Spinal cord (tissue), 10 donors: ENCODE data around the gene CCNA2. TPM values are rescaled to one million over a fixed set of nuclear protein-coding genes. Genes with fewer than 3 reads are reported as not detected.

Experiments
- DNase-seq, 6 donors: peaks; one replicate each; pipeline versions ENCODE4 v3.0.0 to v3.0.0-alpha.2; 2013 to 2015; ENCODE audit warnings: low spot score in 6 of 6, low read depth in 4 of 6
- H3K27ac ChIP-seq: one replicate; pipeline ENCODE4 v1.5.1; 2013; ENCODE audit warnings: low read depth, low read length, control low read depth
- H3K27me3 ChIP-seq: one replicate; pipeline ENCODE4 v1.6.1; 2013; ENCODE audit warnings: low read length; ENCODE audit not compliant: control insufficient read depth, insufficient read depth
- H3K36me3 ChIP-seq: one replicate; pipeline ENCODE4 v1.6.1; 2013; ENCODE audit warnings: low read length; ENCODE audit not compliant: control insufficient read depth, insufficient read depth
- H3K4me1 ChIP-seq: one replicate; pipeline ENCODE4 v1.6.1; 2013; ENCODE audit warnings: low read length; ENCODE audit not compliant: control insufficient read depth, insufficient read depth
- H3K4me3 ChIP-seq: one replicate; pipeline ENCODE4 v1.5.1; 2013; ENCODE audit warnings: low read depth, low read length, control low read depth
- H3K9me3 ChIP-seq: one replicate; pipeline ENCODE4 v1.6.1; 2013; ENCODE audit warnings: low read length; ENCODE audit not compliant: control insufficient read depth, insufficient read depth
- WGBS: methylation state at CpG from one replicate; pipeline ENCODE4 v1.1.5; 2013; ENCODE audit warnings: missing lambda C conversion rate; ENCODE audit not compliant: insufficient coverage; 5-methylcytosine and 5-hydroxymethylcytosine counted together
- polyA plus RNA-seq, 2 donors: library from polyadenylated mRNA; unstranded; fragments of 120-200 nt; gene quantifications; one replicate each; pipeline ENCODE4 v1.2.1, GENCODE V29; 2013; ENCODE audit not compliant: insufficient read length in 2 of 2
- total RNA-seq, 2 donors: library from RNA; depleted of rRNA in 1 of 2; stranded (reverse); fragments of 120-200 nt in 1 of 2; fragments of >200 nt in 1 of 2; gene quantifications; one replicate each; pipeline versions ENCODE4 v1.2.3 to v1.2.4, GENCODE V29; 2013 to 2014
- donor health status: healthy.

The CCNA2 gene
- total and polyA plus RNA-seq, 4 donors = 16.4 to 17.9 (median 17.5) TPM

- Histone ChIP-seq H3K4me1 (no peaks in the 10 kb centered on the region), H3K9me3 (no peaks in the 10 kb centered on the region), H3K27ac (no peak overlapping the region), H3K4me3 (no peak overlapping the region), H3K27me3 (no peaks in the 10 kb centered on the region), H3K36me3 (peaks cover 16% of the 10 kb centered on the region)
- DNase-seq = no peak
- no CpG with 5 or more reads among the region's 2 CpGs for WGBS
These were observed 8.9 kb downstream of the CCNA2 start for GRCh38 chr4:121814756-121815155.

DNA sequence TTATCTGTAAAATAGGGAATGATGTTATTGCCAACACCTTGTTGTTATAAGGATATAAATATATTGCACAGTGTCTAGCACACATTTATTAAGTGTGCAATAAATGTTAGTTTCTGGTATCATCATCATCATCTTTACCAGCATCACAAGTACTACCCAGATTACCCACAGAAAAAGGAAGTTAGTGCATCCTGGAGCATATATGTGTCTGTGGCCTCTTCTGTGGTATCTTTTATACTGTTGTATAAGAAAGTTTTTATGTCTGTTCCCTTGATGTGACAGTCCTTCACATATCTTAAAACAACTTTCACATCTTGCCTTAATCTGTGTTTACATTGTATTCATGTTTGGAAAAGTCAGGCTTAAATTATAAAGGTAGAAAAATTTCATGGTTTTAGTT, 12.6 kb downstream of the CCNA2 start:
- Histone ChIP-seq H3K27me3 (no peaks in the 10 kb centered on the region), H3K4me3 (no peak overlapping the region), H3K9me3 (no peaks in the 10 kb centered on the region), H3K4me1 (no peaks in the 10 kb centered on the region), H3K36me3 (peaks cover 26% of the 10 kb centered on the region), H3K27ac (no peak overlapping the region)
- no peak for DNase-seq

DNA sequence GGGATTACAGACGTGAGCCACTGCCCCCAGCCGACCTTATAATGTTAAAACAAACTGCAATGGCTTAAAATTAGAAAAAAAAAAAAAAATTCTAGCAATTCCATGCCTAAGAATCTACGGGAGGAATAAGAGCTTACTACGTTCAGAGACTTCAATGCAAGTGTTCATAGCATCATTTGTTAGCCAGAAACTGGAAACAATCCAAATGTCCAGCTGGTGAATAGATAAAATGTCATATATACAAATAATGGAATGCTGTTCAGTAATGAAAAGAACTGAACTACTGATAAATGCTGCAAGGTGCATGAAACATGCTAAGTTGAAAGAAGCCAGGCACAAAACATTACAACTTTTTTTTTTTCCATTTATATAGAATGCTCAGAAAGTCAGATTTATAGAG, 17.3 kb downstream of the CCNA2 start:
- no peaks in the 10 kb centered on the region for H3K27me3 ChIP-seq
- no peaks in the 10 kb centered on the region for H3K9me3 ChIP-seq
- no peak for DNase-seq
- no peaks in the 10 kb centered on the region for H3K4me1 ChIP-seq
- peaks cover 28% of the 10 kb centered on the region for H3K36me3 ChIP-seq
- H3K4me3 ChIP-seq = no peak overlapping the region
- whole genome bisulfite sequencing = no CpG with 5 or more reads among the region's 4 CpGs
- H3K27ac ChIP-seq = no peak overlapping the region

- H3K4me1 ChIP-seq = no peaks in the 10 kb centered on the region
- H3K27me3 ChIP-seq = no peaks in the 10 kb centered on the region
- H3K36me3 ChIP-seq = peaks cover 12% of the 10 kb centered on the region
- H3K4me3 ChIP-seq = peak overlapping the region; percentile 94
- DNase-seq = no peak
- WGBS = 33% methylated on average over 3 of the region's 4 CpGs
- H3K9me3 ChIP-seq = no peaks in the 10 kb centered on the region
- peak overlapping the region; percentile 79 for H3K27ac ChIP-seq
These were observed 22.0 kb downstream of the CCNA2 start for GRCh38 chr4:121801715-121802075.

GRCh38 chr4:121800961-121801714, 22.5 kb downstream of the CCNA2 start, which contains the start of gene EXOSC9:
Gene EXOSC9 (plus strand): TSS chr4:121801323. CDS start chr4:121801425, 102 bp downstream.
- Histone ChIP-seq H3K27ac (peak within 1 kb of the TSS; percentile 79), H3K4me3 (peak within 1 kb of the TSS; percentile 94), H3K36me3 (peaks cover 10% of the 10 kb centered on the region), H3K4me1 (no peaks in the 10 kb centered on the region), H3K9me3 (no peaks in the 10 kb centered on the region), H3K27me3 (no peaks in the 10 kb centered on the region)
- under 1% methylated on average over 43 of the region's 48 CpGs for WGBS
- DNase-seq = peak; percentile 95 to 99 (median 96)

- no peaks in the 10 kb centered on the region for H3K4me1 ChIP-seq
- WGBS = 58% methylated on average over 4 of the region's 8 CpGs
- peak overlapping the region; percentile 94 for H3K4me3 ChIP-seq
- peaks cover 6% of the 10 kb centered on the region for H3K36me3 ChIP-seq
- H3K27me3 ChIP-seq = no peaks in the 10 kb centered on the region
- H3K9me3 ChIP-seq = no peaks in the 10 kb centered on the region
- peak overlapping the region; percentile 79 for H3K27ac ChIP-seq
- no peak for DNase-seq
These were observed 23.1 kb downstream of the CCNA2 start for GRCh38 chr4:121800638-121800960.

DNA sequence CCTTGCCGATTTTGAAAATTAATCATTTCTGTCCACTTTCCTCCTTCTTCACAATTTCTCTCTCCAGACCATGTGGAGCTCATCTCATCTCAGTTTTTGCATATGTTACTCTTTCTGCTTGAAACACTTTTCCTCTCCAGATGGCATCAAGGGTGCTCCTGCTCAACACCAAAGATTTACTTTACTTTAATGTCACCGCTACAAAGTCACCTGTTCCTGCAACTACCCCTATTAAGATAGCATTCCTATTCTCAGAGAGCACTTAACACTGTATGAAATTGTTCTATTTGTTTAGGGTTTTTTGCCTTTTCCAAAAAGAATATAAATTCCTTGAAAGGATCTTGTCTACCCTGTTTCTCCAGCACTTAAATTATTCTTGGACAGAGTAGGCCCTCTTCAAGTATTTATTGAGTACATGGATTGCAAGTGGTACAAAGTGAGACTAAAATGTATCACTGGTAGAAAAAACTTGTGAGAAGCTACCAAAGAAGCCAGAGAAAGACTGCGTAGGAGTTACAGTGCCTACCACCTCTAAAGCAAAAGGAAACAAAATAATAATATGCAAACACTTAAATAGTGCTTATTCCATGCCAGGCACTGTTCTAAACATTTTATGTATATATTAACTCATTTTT, 23.7 kb downstream of the CCNA2 start:
- H3K27ac ChIP-seq = no peak overlapping the region
- no peak overlapping the region for H3K4me3 ChIP-seq
- no peak for DNase-seq
- no peaks in the 10 kb centered on the region for H3K9me3 ChIP-seq
- 67% methylated on average over 1 of the region's 3 CpGs for WGBS
- H3K27me3 ChIP-seq = no peaks in the 10 kb centered on the region
- H3K4me1 ChIP-seq = no peaks in the 10 kb centered on the region
- H3K36me3 ChIP-seq = peaks cover 4% of the 10 kb centered on the region

DNA sequence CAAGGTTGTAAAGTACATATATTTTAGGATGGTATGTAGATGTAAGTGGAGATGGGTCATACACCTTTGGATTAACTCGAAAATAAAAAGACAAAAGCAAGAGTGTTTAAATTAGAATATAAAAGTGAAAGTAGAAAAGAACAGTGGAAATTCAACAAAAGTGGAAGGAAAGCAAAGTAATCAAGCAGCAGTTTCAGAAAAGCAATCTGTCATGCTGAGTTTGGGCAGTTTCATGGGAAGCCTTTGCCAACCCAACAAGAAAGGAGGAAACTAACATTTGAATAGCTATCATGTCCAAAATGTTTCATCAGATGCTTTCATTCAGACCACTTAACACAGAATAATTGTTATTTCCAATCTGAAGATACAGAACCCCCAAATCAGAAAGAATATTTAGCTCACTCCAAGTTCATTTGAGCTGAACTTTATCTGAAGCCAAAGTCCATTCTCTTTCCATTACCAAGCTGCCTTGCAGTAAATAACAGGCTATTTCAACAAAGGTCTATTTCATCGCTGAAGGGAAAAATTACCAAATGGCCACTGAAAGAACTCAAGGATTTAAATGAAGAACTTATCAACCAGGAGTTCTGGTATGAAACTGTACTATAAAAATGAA, 24.4 kb downstream of the CCNA2 start:
- 100% methylated on average over 1 of the region's 2 CpGs for WGBS
- Histone ChIP-seq H3K4me1 (no peaks in the 10 kb centered on the region), H3K9me3 (no peaks in the 10 kb centered on the region), H3K27ac (no peak overlapping the region), H3K4me3 (no peak overlapping the region), H3K27me3 (peaks cover 2% of the 10 kb centered on the region), H3K36me3 (peaks cover 4% of the 10 kb centered on the region)
- DNase-seq = no peak

DNA sequence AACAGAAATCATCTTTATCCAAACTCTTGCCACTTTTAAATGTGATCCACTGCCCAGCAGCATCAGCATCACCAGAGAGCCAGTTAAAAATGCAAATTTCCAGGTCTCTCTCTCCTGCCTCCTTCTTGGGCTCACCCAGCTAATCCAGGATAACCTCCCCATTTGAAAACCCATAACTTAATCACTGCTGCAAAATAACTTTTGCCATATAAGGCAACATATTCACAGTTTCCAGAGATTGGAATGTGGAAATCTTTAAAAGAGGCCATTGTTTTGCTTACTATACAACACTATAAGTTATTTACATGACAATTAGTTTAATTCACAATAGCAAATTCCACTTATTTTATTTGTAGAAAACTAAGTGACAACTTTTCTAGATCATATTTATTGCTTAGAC, 27.4 kb downstream of the CCNA2 start:
- Histone ChIP-seq H3K27ac (no peak overlapping the region), H3K9me3 (no peaks in the 10 kb centered on the region), H3K27me3 (peaks cover 4% of the 10 kb centered on the region), H3K4me3 (no peak overlapping the region), H3K36me3 (no peaks in the 10 kb centered on the region), H3K4me1 (no peaks in the 10 kb centered on the region)
- no peak for DNase-seq
